Measurements from ENCODE around the gene DCAF4. TPM values are rescaled to one million over a fixed set of nuclear protein-coding genes. Genes with fewer than 3 reads are reported as not detected.

Gene DCAF4
- total and polyA plus RNA-seq, 2 of the 4 experiments (the other 2 are of a cell fraction), result 28.8 to 29.4 TPM

DNA sequence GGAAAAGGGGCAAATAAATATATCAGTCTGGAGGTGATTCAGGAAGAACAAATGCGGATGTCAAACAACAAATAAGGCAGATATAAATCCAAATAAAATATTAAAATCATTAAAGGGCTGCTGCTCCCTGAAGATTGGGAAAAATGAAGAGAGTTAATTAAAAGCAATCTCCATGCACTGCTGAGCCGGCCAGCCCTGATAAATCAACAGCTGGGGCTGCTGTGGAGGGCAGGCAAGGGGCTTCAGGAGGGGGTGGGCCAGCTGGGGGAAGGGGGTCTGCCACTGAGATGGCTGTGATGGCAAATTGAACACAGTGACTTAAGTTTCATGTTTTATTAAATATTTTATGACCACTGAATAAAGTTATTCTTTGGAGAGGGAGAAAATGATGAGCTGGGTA lies 44.7 kb upstream of the DCAF4 start:
- no peak overlapping the region for H2AK9ac ChIP-seq (replicated peaks; ENCODE audit: low read depth, low read length, poor library complexity)
- no peak overlapping the region for H3K14ac ChIP-seq (replicated peaks; ENCODE audit: low read depth, low read length)
- peaks cover 43% of the 10 kb centered on the region for H4K20me1 ChIP-seq (ENCODE audit: insufficient read depth, low read length)
- H3K23ac ChIP-seq (ENCODE audit: low read depth, low read length), result no peak overlapping the region
- H3K79me1 ChIP-seq (ENCODE audit: low read depth in 1 of 2, low read length in 2 of 2), result peaks cover 44 to 86% of the 10 kb centered on the region in 2 experiments
- no peak overlapping the region for H2BK15ac ChIP-seq (ENCODE audit: low read depth, low read length)
- no peak overlapping the region for H3K27ac ChIP-seq (ENCODE audit: insufficient read depth, low read length)
- H3K4me3 ChIP-seq (ENCODE audit: insufficient read depth, low read depth, low read length), result no peak overlapping the region
- H3K4me1 ChIP-seq (ENCODE audit: control insufficient read depth, insufficient read depth, low read length), result peaks cover 7% of the 10 kb centered on the region
- in situ Hi-C loops (cut with MboI; ENCODE audit: low sequenced_read_pairs), result no loop called here
- TF ChIP-seq BHLHE40 (IDR thresholded peaks at IDR 0.05; ENCODE audit: low read depth, low read length), result no peak
- TF ChIP-seq RAD21 (IDR thresholded peaks at IDR 0.05; ENCODE audit: low read length), result no peak
- TF ChIP-seq, protein P1, sequence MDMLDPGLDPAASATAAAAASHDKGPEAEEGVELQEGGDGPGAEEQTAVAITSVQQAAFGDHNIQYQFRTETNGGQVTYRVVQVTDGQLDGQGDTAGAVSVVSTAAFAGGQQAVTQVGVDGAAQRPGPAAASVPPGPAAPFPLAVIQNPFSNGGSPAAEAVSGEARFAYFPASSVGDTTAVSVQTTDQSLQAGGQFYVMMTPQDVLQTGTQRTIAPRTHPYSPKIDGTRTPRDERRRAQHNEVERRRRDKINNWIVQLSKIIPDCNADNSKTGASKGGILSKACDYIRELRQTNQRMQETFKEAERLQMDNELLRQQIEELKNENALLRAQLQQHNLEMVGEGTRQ (IDR thresholded peaks at IDR 0.05; ENCODE audit: low read depth, low read length), result no peak
- no peak for TF ChIP-seq RCOR1 (IDR thresholded peaks at IDR 0.05; ENCODE audit: insufficient replicate concordance, low read length)
- no peak for TF ChIP-seq FOS (IDR thresholded peaks at IDR 0.05; ENCODE audit: low read depth, low read length)
- TF ChIP-seq SMC3 (IDR thresholded peaks at IDR 0.05; ENCODE audit: low read depth, low read length), result no peak
- TF ChIP-seq CHD1 (IDR thresholded peaks at IDR 0.05; ENCODE audit: low read depth, low read length), result no peak
- no peak for TF ChIP-seq MAZ (IDR thresholded peaks at IDR 0.05; ENCODE audit: borderline replicate concordance, low read depth, low read length)
- TF ChIP-seq POLR2A (IDR thresholded peaks at IDR 0.05; ENCODE audit: low read depth, low read length), result no peak
- no peak for TF ChIP-seq NFE2L2 (IDR thresholded peaks at IDR 0.05; ENCODE audit: low read depth, low read length)
- TF ChIP-seq CEBPB (IDR thresholded peaks at IDR 0.05; ENCODE audit: low read depth, low read length), result no peak
- TF ChIP-seq MXI1 (IDR thresholded peaks at IDR 0.05; ENCODE audit: borderline replicate concordance, low read depth, low read length), result no peak
- no TSS peak for BruUV-seq (replicated peaks)
- no peak overlapping the region for H3K4ac ChIP-seq (ENCODE audit: low read depth, low read length)
- H2AFZ ChIP-seq (replicated peaks; ENCODE audit: low read length, poor library complexity), result no peak overlapping the region
- DNase-seq, result no peak
- 60% methylated on average over 1 of the region's 2 CpGs; no CpG with 5 or more reads in 1 of the 2 experiments for WGBS, 2 experiments (ENCODE audit: extremely low coverage in 2 of 2, insufficient read length in 1 of 2)
- H3K36me3 ChIP-seq (ENCODE audit: control insufficient read depth, insufficient read depth, low read length), result peaks cover 6% of the 10 kb centered on the region; the same call in 1 of the 2 replicates
- intact Hi-C loops (cut with micrococcal nuclease), result no loop called here
- no peaks in the 10 kb centered on the region for H3K27me3 ChIP-seq (ENCODE audit: control insufficient read depth, insufficient read depth, low read length)
- H3K56ac ChIP-seq (ENCODE audit: extremely low read depth, insufficient read depth, low read length), result no peak overlapping the region
- H4K91ac ChIP-seq (ENCODE audit: insufficient read depth, low read depth, low read length), result no peak overlapping the region
- H2BK120ac ChIP-seq (ENCODE audit: low read depth, low read length), result no peak overlapping the region
- no peak overlapping the region for H2BK5ac ChIP-seq (ENCODE audit: low read depth, low read length, poor library complexity, severe bottlenecking)
- H3K9me1 ChIP-seq (ENCODE audit: insufficient read depth, low read length), result peaks cover 12% of the 10 kb centered on the region
- no peak overlapping the region for H3K18ac ChIP-seq (ENCODE audit: low read depth, low read length)
- no peak overlapping the region for H3K9ac ChIP-seq (ENCODE audit: low read depth, low read length)
- dilution Hi-C loops (cut with HindIII; ENCODE audit: low sequenced_read_pairs, unreplicated experiment), result no loop called here
- no peak for ATAC-seq (ENCODE audit: low read depth)
- no peaks in the 10 kb centered on the region for H3K9me3 ChIP-seq (ENCODE audit: control insufficient read depth, insufficient read depth, low read length)
- H2AK5ac ChIP-seq (ENCODE audit: low read depth, low read length), result no peak overlapping the region
- H4K8ac ChIP-seq (ENCODE audit: low read depth in 2 of 2, low read length in 2 of 2), result no peak overlapping the region
- no peak overlapping the region for H4K5ac ChIP-seq (ENCODE audit: low read depth, low read length)
- POLR2A ChIA-PET (ENCODE audit: unreplicated experiment), result interaction anchor here (0.6 kb wide), 1 partner anchor 365 kb away, joined by 3 read pairs; no protein-coding TSS in a partner anchor
- CTCF ChIA-PET, result no interaction called here
- no peak overlapping the region for H2BK20ac ChIP-seq (ENCODE audit: low read depth, low read length)
- no peak overlapping the region for H3K4me2 ChIP-seq (ENCODE audit: low read depth, low read length)

All from IMR-90 (cell line).